H9 (cell line): Measurements from ENCODE around the gene OR2H2. TPM values are rescaled to one million over a fixed set of nuclear protein-coding genes. Genes with fewer than 3 reads are reported as not detected.

ENCODE experiments used
- DNase-seq: peaks from one replicate; pipeline ENCODE4 v3.0.0-alpha.2; 2017
- H2AFZ ChIP-seq: one replicate; pipeline ENCODE4 v1.6.1; 2013; ENCODE audit warnings: mild to moderate bottlenecking, low read length, control low read depth, moderate library complexity
- H2AK5ac ChIP-seq: 2 replicates; pipeline ENCODE4 v1.6.1; 2013; ENCODE audit warnings: low read length, control low read depth, mixed read lengths; ENCODE audit not compliant: insufficient read length
- H2BK120ac ChIP-seq: one replicate; pipeline ENCODE4 v1.6.1; 2013; ENCODE audit warnings: low read depth, mild to moderate bottlenecking, low read length, control low read depth, inconsistent platforms; ENCODE audit not compliant: poor library complexity, severe bottlenecking
- H2BK12ac ChIP-seq: 2 replicates; pipeline ENCODE4 v1.6.1; 2013; ENCODE audit warnings: low read length, control low read depth, mixed read lengths, low read depth; ENCODE audit not compliant: insufficient read length
- H2BK15ac ChIP-seq: 2 replicates; pipeline ENCODE4 v1.6.1; 2013; ENCODE audit warnings: low read depth, low read length, control low read depth
- H2BK20ac ChIP-seq: one replicate; pipeline ENCODE4 v1.6.1; 2013; ENCODE audit warnings: low read depth, mild to moderate bottlenecking, low read length, control low read depth, inconsistent platforms; ENCODE audit not compliant: poor library complexity, severe bottlenecking
- H2BK5ac ChIP-seq: 2 replicates; pipeline ENCODE4 v1.6.1; 2013; ENCODE audit warnings: low read length, control low read depth, mixed read lengths; ENCODE audit not compliant: insufficient read length
- H3K14ac ChIP-seq: 2 replicates; pipeline ENCODE4 v1.6.1; 2013; ENCODE audit warnings: low read length, control low read depth; ENCODE audit not compliant: insufficient read depth
- H3K18ac ChIP-seq: 2 replicates; pipeline ENCODE4 v1.6.1; 2013; ENCODE audit warnings: low read depth, mild to moderate bottlenecking, mixed read lengths, low read length, control low read depth; ENCODE audit not compliant: insufficient read length
- H3K23ac ChIP-seq: 2 replicates; pipeline ENCODE4 v1.6.1; 2013; ENCODE audit warnings: low read length, control low read depth, mixed read lengths, low read depth; ENCODE audit not compliant: insufficient read length
- H3K23me2 ChIP-seq: 2 replicates; pipeline ENCODE4 v1.6.1; 2013; ENCODE audit warnings: low read depth, mild to moderate bottlenecking, mixed read lengths, low read length, control low read depth; ENCODE audit not compliant: insufficient read length, poor library complexity, severe bottlenecking
- H3K27ac ChIP-seq: 2 replicates; pipeline ENCODE4 v1.5.1; 2013; ENCODE audit warnings: low read length, control low read depth, mixed read lengths, low read depth; ENCODE audit not compliant: insufficient read length
- H3K27me3 ChIP-seq: 2 replicates; pipeline ENCODE4 v1.6.1; 2013; ENCODE audit warnings: low read length, control low read depth, inconsistent platforms; ENCODE audit not compliant: insufficient read depth
- H3K4ac ChIP-seq: 2 replicates; pipeline ENCODE4 v1.6.1; 2013; ENCODE audit warnings: low read depth, mild to moderate bottlenecking, control low read depth, inconsistent platforms, low read length, moderate library complexity
- H3K4me1 ChIP-seq: 2 replicates; pipeline ENCODE4 v1.6.1; 2013; ENCODE audit warnings: low read length, control low read depth, inconsistent platforms; ENCODE audit not compliant: insufficient read depth
- H3K4me2 ChIP-seq: 2 replicates; pipeline ENCODE4 v1.6.1; 2013; ENCODE audit warnings: low read length, control low read depth, mixed read lengths; ENCODE audit not compliant: insufficient read length, insufficient read depth
- H3K56ac ChIP-seq: 2 replicates; pipeline ENCODE4 v1.6.1; 2013; ENCODE audit warnings: low read depth, mild to moderate bottlenecking, mixed read lengths, low read length, control low read depth; ENCODE audit not compliant: insufficient read length
- H3K79me1 ChIP-seq: 2 replicates; pipeline ENCODE4 v1.6.1; 2013; ENCODE audit warnings: low read depth, mild to moderate bottlenecking, moderate library complexity, low read length, control low read depth, inconsistent platforms; ENCODE audit not compliant: insufficient read depth, poor library complexity, severe bottlenecking
- H3K79me2 ChIP-seq: 2 replicates; pipeline ENCODE4 v1.6.1; 2013; ENCODE audit warnings: low read length, control low read depth, inconsistent platforms; ENCODE audit not compliant: insufficient read depth
- H3K9ac ChIP-seq: 2 replicates; pipeline ENCODE4 v1.6.1; 2013; ENCODE audit warnings: low read length, control low read depth, mixed read lengths; ENCODE audit not compliant: insufficient read length; ENCODE audit errors: extremely low read depth
- H3K9me3 ChIP-seq: one replicate; pipeline ENCODE4 v1.6.1; 2013; ENCODE audit warnings: low read depth, low read length, inconsistent platforms; ENCODE audit not compliant: control insufficient read depth
- H3T11ph ChIP-seq: one replicate; pipeline ENCODE4 v1.6.1; 2013; ENCODE audit warnings: mild to moderate bottlenecking, low read length, control low read depth, inconsistent platforms
- H4K20me1 ChIP-seq: one replicate; pipeline ENCODE4 v1.6.1; 2013; ENCODE audit not compliant: control insufficient read depth, insufficient read length, insufficient read depth
- H4K5ac ChIP-seq: 2 replicates; pipeline ENCODE4 v1.6.1; 2013; ENCODE audit warnings: low read depth, mild to moderate bottlenecking, mixed read lengths, low read length, control low read depth; ENCODE audit not compliant: insufficient read length
- H4K8ac ChIP-seq: replicated peaks from 2 replicates; pipeline ENCODE4 v1.6.1; 2013; ENCODE audit warnings: low read length, control low read depth, mixed read lengths, low read depth; ENCODE audit not compliant: insufficient read length
- H4K91ac ChIP-seq: 2 replicates; pipeline ENCODE4 v1.6.1; 2013; ENCODE audit warnings: low read depth, mild to moderate bottlenecking, moderate library complexity, mixed read lengths, low read length, control low read depth; ENCODE audit not compliant: insufficient read length
- H3K27ac Mint-ChIP-seq, 3 experiments: 2 replicates in 2 of 3; 3 replicates in 1 of 3; pipeline ENCODE4 v1.8.0; 2020 to 2021; ENCODE audit warnings: mixed read lengths in 3 of 3, mild to moderate bottlenecking in 1 of 3, moderate library complexity in 1 of 3
- H3K27me3 Mint-ChIP-seq: 2 replicates; pipeline ENCODE4 v1.8.0; 2021; ENCODE audit warnings: low read depth, mild to moderate bottlenecking, moderate library complexity, mixed read lengths
- H3K36me3 Mint-ChIP-seq, 3 experiments: 2 replicates in 2 of 3; 3 replicates in 1 of 3; pipeline ENCODE4 v1.8.0; 2020 to 2021; ENCODE audit warnings: low read depth in 3 of 3, mixed read lengths in 3 of 3; ENCODE audit not compliant: insufficient read depth in 1 of 3
- H3K4me1 Mint-ChIP-seq, 2 experiments: 2 replicates each; pipeline ENCODE4 v1.8.0; 2020; ENCODE audit warnings: mixed read lengths in 2 of 2
- H3K4me3 Mint-ChIP-seq, 2 experiments: 2 replicates in 1 of 2; 3 replicates in 1 of 2; pipeline ENCODE4 v1.8.0; 2020 to 2021; ENCODE audit warnings: mild to moderate bottlenecking in 2 of 2, mixed read lengths in 2 of 2, moderate library complexity in 1 of 2
- H3K9me3 Mint-ChIP-seq, 2 experiments: 2 replicates in 1 of 2; 3 replicates in 1 of 2; pipeline ENCODE4 v1.8.0; 2020; ENCODE audit warnings: mild to moderate bottlenecking in 2 of 2, mixed read lengths in 2 of 2, moderate library complexity in 1 of 2
- WGBS: extraction: QIAGEN DNeasy Blood & Tissue Kit; methylation state at CpG from one replicate; pipeline ENCODE4 v1.1.7; 2013; ENCODE audit warnings: missing lambda C conversion rate, low lambda C conversion rate, mixed read lengths; ENCODE audit not compliant: insufficient read length; ENCODE audit errors: extremely low coverage; 5-methylcytosine and 5-hydroxymethylcytosine counted together
- total RNA-seq: library from RNA; stranded (reverse); gene quantifications from 2 replicates; pipeline ENCODE4 v1.2.1, GENCODE V29; 2021
- TF ChIP-seq, protein P1 (sequence below): fragments of 200-600 bp; sonication (generic); conservative IDR thresholded peaks from 3 replicates; pipeline ENCODE4 v1.8.0; 2021; ENCODE audit warnings: antibody characterized with exemption, mild to moderate bottlenecking

Gene OR2H2
- total RNA-seq, 1 experiment from 2014 or later, result not detected

DNA sequence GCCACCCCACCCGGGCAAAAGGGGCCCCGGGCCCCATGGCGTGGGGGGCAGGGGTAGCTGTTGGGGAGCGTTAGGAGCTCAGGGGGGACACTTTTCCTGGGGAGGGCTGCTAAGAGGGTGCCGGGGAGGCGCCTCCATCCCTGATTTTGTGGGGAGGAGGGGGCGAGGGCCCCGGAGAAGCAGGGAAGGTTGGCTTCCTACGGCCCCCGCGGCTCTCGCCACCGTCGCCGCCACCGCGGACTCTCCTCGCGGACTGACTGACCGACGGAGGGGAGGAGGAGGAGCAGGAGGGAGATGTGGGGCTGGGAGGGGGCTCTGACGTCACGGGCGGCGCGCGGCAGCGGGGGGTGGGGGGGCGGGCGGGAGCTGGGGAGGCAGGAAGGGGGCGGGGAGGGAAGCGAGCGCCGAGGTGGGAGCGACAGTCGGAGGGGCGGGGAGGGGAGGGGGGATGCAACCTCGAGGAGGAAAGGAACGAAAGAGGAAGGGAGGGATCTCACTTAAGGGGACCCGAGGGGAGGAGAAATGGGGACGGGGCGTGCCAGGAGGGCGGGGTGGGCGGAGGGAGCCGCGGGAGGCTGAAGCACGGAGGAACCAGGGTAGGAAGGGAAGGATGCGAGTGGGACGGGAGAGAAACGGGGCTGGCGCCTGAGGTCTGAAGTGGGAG lies 43.0 kb downstream of the OR2H2 start:
- no peak overlapping the region for H2BK12ac ChIP-seq
- Mint-ChIP-seq H3K36me3 (peaks cover 14 to 51% (median 23%) of the 10 kb centered on the region in 3 experiments; a peak in 6 of 7 replicates), H3K27ac (peak overlapping the region; percentile 62 to 93 (median 92); a peak in 6 of 7 replicates), H3K9me3 (peaks cover 0 to 5% of the 10 kb centered on the region in 2 experiments; a peak in 2 of 5 replicates), H3K4me1 (peaks cover 76 to 77% of the 10 kb centered on the region in 2 experiments), H3K4me3 (peak overlapping the region; percentile 88 to 92), H3K27me3 (no peaks in the 10 kb centered on the region; the same call in 1 of the 2 replicates)
- H3K27ac ChIP-seq, result peak overlapping the region; percentile 66
- peak overlapping the region; percentile 39 for H3K18ac ChIP-seq
- no peak overlapping the region for H2BK120ac ChIP-seq
- no peaks in the 10 kb centered on the region for H3K79me1 ChIP-seq
- H2BK20ac ChIP-seq, result no peak overlapping the region
- H3K9me3 ChIP-seq, result no peaks in the 10 kb centered on the region
- no peak overlapping the region for H2BK15ac ChIP-seq
- peaks cover 7% of the 10 kb centered on the region; the same call in 1 of the 2 replicates for H3K79me2 ChIP-seq
- H2AK5ac ChIP-seq, result no peak overlapping the region
- TF ChIP-seq, protein P1, sequence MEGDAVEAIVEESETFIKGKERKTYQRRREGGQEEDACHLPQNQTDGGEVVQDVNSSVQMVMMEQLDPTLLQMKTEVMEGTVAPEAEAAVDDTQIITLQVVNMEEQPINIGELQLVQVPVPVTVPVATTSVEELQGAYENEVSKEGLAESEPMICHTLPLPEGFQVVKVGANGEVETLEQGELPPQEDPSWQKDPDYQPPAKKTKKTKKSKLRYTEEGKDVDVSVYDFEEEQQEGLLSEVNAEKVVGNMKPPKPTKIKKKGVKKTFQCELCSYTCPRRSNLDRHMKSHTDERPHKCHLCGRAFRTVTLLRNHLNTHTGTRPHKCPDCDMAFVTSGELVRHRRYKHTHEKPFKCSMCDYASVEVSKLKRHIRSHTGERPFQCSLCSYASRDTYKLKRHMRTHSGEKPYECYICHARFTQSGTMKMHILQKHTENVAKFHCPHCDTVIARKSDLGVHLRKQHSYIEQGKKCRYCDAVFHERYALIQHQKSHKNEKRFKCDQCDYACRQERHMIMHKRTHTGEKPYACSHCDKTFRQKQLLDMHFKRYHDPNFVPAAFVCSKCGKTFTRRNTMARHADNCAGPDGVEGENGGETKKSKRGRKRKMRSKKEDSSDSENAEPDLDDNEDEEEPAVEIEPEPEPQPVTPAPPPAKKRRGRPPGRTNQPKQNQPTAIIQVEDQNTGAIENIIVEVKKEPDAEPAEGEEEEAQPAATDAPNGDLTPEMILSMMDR, result no peak
- H3K4me1 ChIP-seq, result peaks cover 15% of the 10 kb centered on the region; the same call in 1 of the 2 replicates
- no peak overlapping the region for H3K4ac ChIP-seq
- H2BK5ac ChIP-seq, result no peak overlapping the region
- H3K23me2 ChIP-seq, result peaks cover 36% of the 10 kb centered on the region
- no peak overlapping the region for H4K8ac ChIP-seq
- peak overlapping the region; percentile 45 for H3K14ac ChIP-seq
- H3K4me2 ChIP-seq, result peak overlapping the region; percentile 90
- H3K27me3 ChIP-seq, result no peaks in the 10 kb centered on the region
- WGBS, result no CpG with 5 or more reads among the region's 51 CpGs
- H4K91ac ChIP-seq, result no peak overlapping the region
- H4K20me1 ChIP-seq, result no peaks in the 10 kb centered on the region
- H3K56ac ChIP-seq, result no peak overlapping the region
- no peak overlapping the region for H2AFZ ChIP-seq
- H3T11ph ChIP-seq, result no peak overlapping the region
- no peak overlapping the region for H4K5ac ChIP-seq
- DNase-seq, result peak; percentile 94
- peak overlapping the region; percentile 60 for H3K9ac ChIP-seq
- H3K23ac ChIP-seq, result no peak overlapping the region
